Stimulated activated CD4-positive, alpha-beta T cell treated with anti-CD3 and anti-CD28 coated beads, Interleukin-1b, Interleukin-23, amount 100 ng/mL, for 48 hours (primary cell): ENCODE data around the gene IL25.
"Not testable (repeated sequence)": the region's sequence is repeated elsewhere in the genome, so short reads cannot be mapped to it uniquely, and the experiment has no call there.

Experiments used
- DNase-seq: peaks from one replicate; pipeline ENCODE4 v3.0.0-alpha.2; 2020

Gene IL25

GRCh38 chr14:23372509-23372908 lies at the start of gene IL25:
TSS of gene IL25 (plus strand) at chr14:23372809.
- DNase-seq, result no peak

- no peak for DNase-seq
Measured at GRCh38 chr14:23323838-23324454, 48.7 kb upstream of the IL25 start.

- DNase-seq, result no peak
Measured at GRCh38 chr14:23324455-23324846, 48.2 kb upstream of the IL25 start.

GRCh38 chr14:23324993-23325392 lies 47.6 kb upstream of the IL25 start:
- no peak for DNase-seq

- DNase-seq, result not testable (repeated sequence)
Measured at GRCh38 chr14:23325746-23326145, 46.9 kb upstream of the IL25 start.

GRCh38 chr14:23326491-23327332 lies 45.9 kb upstream of the IL25 start:
- no peak for DNase-seq

GRCh38 chr14:23327947-23328744 lies 44.5 kb upstream of the IL25 start:
- DNase-seq, result peak; percentile 71

- DNase-seq, result no peak
Measured at GRCh38 chr14:23335623-23336022, 37.0 kb upstream of the IL25 start.

GRCh38 chr14:23339506-23340268 lies 32.9 kb upstream of the IL25 start:
- no peak for DNase-seq

- no peak for DNase-seq
Measured at GRCh38 chr14:23344481-23344880, 28.1 kb upstream of the IL25 start.

GRCh38 chr14:23345987-23346692 lies 26.5 kb upstream of the IL25 start:
- no peak for DNase-seq

- no peak for DNase-seq
Measured at GRCh38 chr14:23346693-23347405, 25.8 kb upstream of the IL25 start.

GRCh38 chr14:23347406-23348296 lies 25.0 kb upstream of the IL25 start:
- no peak for DNase-seq

- DNase-seq, result no peak
Measured at GRCh38 chr14:23348297-23348655, 24.3 kb upstream of the IL25 start.

GRCh38 chr14:23349156-23349845 lies 23.3 kb upstream of the IL25 start:
- no peak for DNase-seq

GRCh38 chr14:23351681-23352505 lies 20.7 kb upstream of the IL25 start:
- DNase-seq, result no peak

- peak; percentile 52 for DNase-seq
Measured at GRCh38 chr14:23352506-23353432, 19.8 kb upstream of the IL25 start, which contains the start of gene SLC22A17. TSS of gene SLC22A17 (minus strand) at chr14:23352887.

GRCh38 chr14:23353433-23353780 lies 19.2 kb upstream of the IL25 start:
- no peak for DNase-seq
